Measurements from ENCODE around the gene MORC2. TPM values are rescaled to one million over a fixed set of nuclear protein-coding genes. Genes with fewer than 3 reads are reported as not detected.

Gene MORC2
- total RNA-seq, 1 experiment from 2014 or later = 25.4 TPM

DNA sequence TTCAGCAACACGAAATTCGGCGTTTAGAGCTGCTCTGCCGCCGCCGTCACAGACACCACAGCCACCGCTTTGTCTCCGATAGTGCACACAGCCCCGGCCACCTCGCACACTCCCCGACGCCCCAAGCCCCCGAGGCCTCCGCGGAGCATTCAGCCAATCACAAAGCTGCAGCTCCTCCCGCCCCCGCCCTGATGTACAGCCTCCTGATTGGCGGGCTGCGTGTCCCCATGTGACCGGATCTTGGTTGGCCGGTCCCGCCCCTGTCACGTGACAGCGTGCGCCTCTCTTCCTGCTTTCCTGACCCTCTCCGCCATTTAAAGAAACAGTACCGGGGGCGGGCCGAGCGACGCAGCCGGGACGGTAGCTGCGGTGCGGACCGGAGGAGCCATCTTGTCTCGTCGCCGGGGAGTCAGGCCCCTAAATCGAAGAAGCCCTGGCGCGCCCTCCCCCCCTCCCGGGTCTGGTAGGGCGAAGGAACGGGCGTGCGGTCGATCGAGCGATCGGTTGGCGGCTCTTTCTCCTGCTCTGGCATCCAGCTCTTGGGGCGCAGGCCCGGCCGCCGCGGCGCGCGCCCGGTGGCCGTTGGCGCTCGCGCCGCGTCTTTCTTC lies 454 bp upstream of the MORC2 start, which contains the start of gene TUG1:
TUG1 (plus strand) TSS at position 342 of the 608 bp plus-strand sequence.
- DNase-seq (ENCODE audit: low read depth, low spot score) = peak; percentile 96
- Histone ChIP-seq H2AFZ (ENCODE audit: low read depth, low read length, poor library complexity, severe bottlenecking) (no peak within 1 kb of the TSS), H3K9me3 (ENCODE audit: control insufficient read depth in 1 of 2, insufficient read depth in 1 of 2, low read depth in 1 of 2, low read length in 2 of 2) (peaks cover 26 to 40% of the 10 kb centered on the region in 2 experiments; a peak in 3 of 4 replicates), H3K4me1 (ENCODE audit: control insufficient read depth in 1 of 2, insufficient read depth in 2 of 2, low read length in 2 of 2) (peaks cover 9 to 22% of the 10 kb centered on the region in 2 experiments), H3K4me3 (replicated peaks in 1 of 2; ENCODE audit: low read depth in 1 of 2, low read length in 2 of 2) (peak within 1 kb of the TSS; percentile 72 to 83), H4K20me1 (ENCODE audit: insufficient read depth) (no peaks in the 10 kb centered on the region), H3K36me3 (ENCODE audit: control insufficient read depth in 1 of 2, insufficient read depth in 2 of 2, low read length in 2 of 2) (peaks cover 13 to 46% of the 10 kb centered on the region in 2 experiments), H3K27ac (ENCODE audit: low read depth, low read length) (peak within 1 kb of the TSS; percentile 92), H3K79me2 (ENCODE audit: insufficient read depth, low read length) (peaks cover 48% of the 10 kb centered on the region), H3K9me2 (ENCODE audit: insufficient read depth) (no peaks in the 10 kb centered on the region), H3K9ac (ENCODE audit: low read length) (peak within 1 kb of the TSS; percentile 83), H3K4me2 (ENCODE audit: low read length) (peak within 1 kb of the TSS; percentile 93), H3K27me3 (ENCODE audit: insufficient read depth, low read length) (no peaks in the 10 kb centered on the region)
- intact Hi-C loops (cut with micrococcal nuclease) = loop anchor here (5.0 kb wide), 2 partner anchors 113 to 343 kb away; partner anchors contain the start of gene SMTN
- CTCF ChIA-PET = interaction anchor here (1.7 to 3.8 kb wide), 4 partner anchors 112 to 138 kb away, joined by 4 to 15 read pairs (median 7); partner anchors contain the start of genes SELENOM and SMTN
- ATAC-seq = peak; percentile 89
- POLR2A ChIA-PET = interaction anchor here (0.7 to 3.1 kb wide), 9 partner anchors 9 to 138 kb away, joined by 3 to 10 read pairs (median 6); partner anchors contain the start of genes SELENOM and SMTN
- no TSS peak for BruUV-seq (replicated peaks)
- RAD21 ChIA-PET (ENCODE audit: low non-redundant PET in 1 of 2, low total read pairs in 2 of 2, uncharacterized antibody in 2 of 2, unreplicated experiment in 2 of 2) = interaction anchor here in 1 of 2 experiments (1.0 kb wide), 1 partner anchor 114 kb away, joined by 3 read pairs; no protein-coding TSS in a partner anchor
- TF ChIP-seq FOSL1 (IDR thresholded peaks at IDR 0.05; ENCODE audit: low read depth) (no peak), ELF1 (IDR thresholded peaks at IDR 0.05; ENCODE audit: borderline replicate concordance, low read depth) (peak; percentile 82), POLR2AphosphoS5 (IDR thresholded peaks at IDR 0.05; ENCODE audit: low read depth, low read length) (peak; percentile 81), ZBTB33 (IDR thresholded peaks at IDR 0.05; ENCODE audit: extremely low read depth, insufficient replicate concordance, low read length) (no peak), YY1 (IDR thresholded peaks at IDR 0.05; ENCODE audit: extremely low read depth, insufficient replicate concordance, low read depth, low read length) (peak; percentile 85), RAD21 (IDR thresholded peaks at IDR 0.05; ENCODE audit: low read depth) (no peak), CBX3 (IDR thresholded peaks at IDR 0.05; ENCODE audit: low read depth) (peak; percentile 43; the same call in 1 of the 2 replicates), JUND (IDR thresholded peaks at IDR 0.05) (no peak), SP1 (IDR thresholded peaks at IDR 0.05; ENCODE audit: low read depth) (peak; percentile 94), ZFX (IDR thresholded peaks at IDR 0.05) (no peak), POLR2A (IDR thresholded peaks at IDR 0.05; ENCODE audit: borderline replicate concordance, extremely low read depth, insufficient read depth, insufficient read length) (no peak), CEBPB (IDR thresholded peaks at IDR 0.05; ENCODE audit: low read depth) (no peak), EGR1 (IDR thresholded peaks at IDR 0.05; ENCODE audit: low read depth) (peak; percentile 93), CTCF (IDR thresholded peaks at IDR 0.05 in 2 of 3, conservative IDR thresholded peaks at IDR 0.05 in 1 of 3; ENCODE audit: borderline replicate concordance in 1 of 3, insufficient read depth in 1 of 3, low read depth in 2 of 3, low read length in 2 of 3) (no peak), REST (IDR thresholded peaks at IDR 0.05; ENCODE audit: low read depth) (no peak), EZH2 (IDR thresholded peaks at IDR 0.05) (no peak), TCF7L2 (IDR thresholded peaks at IDR 0.05; ENCODE audit: borderline replicate concordance, extremely low read depth, insufficient read depth, insufficient read length) (no peak), SRF (IDR thresholded peaks at IDR 0.05; ENCODE audit: low read depth) (peak; percentile 58; the same call in 1 of the 2 replicates), ATF3 (IDR thresholded peaks at IDR 0.05) (no peak)
